Endothelial cell of hepatic sinusoid (primary cell): Measurements from ENCODE around the gene SLC41A1.

Experiments used
- in situ Hi-C: cut with HindIII; loops from 2 replicates; pipeline ENCODE4 v1.10.0; 2017; ENCODE audit warnings: low sequenced_read_pairs

SLC41A1 gene

GRCh38 chr1:205791568-205792180, 21.3 kb downstream of the SLC41A1 start:
- in situ Hi-C loops = no loop called here

DNA sequence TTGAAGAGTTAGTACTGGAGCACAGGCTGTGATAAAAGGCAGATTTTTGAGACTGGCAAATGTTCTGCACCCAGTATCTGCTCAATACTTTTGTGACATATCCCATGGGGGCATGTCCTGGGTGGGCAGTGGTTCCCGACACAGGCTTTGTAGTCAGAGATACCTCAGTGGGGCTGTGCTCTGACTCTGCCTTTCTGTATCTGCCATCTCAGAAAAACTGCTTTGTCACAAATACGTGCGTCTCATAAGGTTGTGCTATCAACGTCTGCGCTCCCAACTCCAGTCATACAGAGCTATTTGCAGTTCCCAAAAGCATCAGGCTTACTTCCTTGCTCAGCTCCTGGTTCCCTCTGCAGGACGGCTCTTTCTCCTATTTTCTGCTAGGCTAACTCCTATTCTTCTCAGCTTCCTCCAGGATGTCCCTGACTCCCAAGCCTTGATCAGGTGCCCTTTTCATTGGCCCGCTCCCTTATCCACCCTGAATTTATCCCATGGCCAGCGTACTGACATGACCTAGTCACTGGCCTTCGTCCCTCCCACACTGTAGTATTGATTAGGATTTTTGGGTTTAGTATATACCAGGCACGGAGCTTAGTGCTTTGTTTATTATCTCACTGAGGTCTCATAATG, 25.6 kb downstream of the SLC41A1 start:
- in situ Hi-C loops = loop anchor here (5.0 kb wide), 1 partner anchor 190 kb away; no protein-coding TSS in a partner anchor

- in situ Hi-C loops = loop anchor here (5.0 kb wide), 1 partner anchor 191 kb away; no protein-coding TSS in a partner anchor
These were observed 26.4 kb downstream of the SLC41A1 start for GRCh38 chr1:205786601-205787000.

DNA sequence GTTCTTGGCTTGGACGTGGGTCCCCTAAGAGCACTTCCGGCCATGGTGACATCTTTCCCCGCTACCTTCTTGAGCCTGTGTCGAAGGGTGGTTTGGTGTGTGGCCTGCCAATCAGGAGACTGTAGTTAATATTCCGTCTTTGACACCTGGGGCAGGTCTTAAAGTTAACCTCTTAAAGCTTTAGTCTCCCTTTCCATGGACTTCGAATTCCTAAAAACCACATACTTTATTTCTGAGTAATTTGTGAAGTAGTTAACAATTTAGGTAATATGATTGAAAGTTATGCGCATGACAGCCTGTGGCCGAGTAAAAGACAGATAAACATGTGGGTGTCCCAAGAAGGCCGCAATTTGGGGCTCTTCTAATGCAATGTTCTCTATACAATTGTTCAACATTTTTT, 27.6 kb downstream of the SLC41A1 start:
- in situ Hi-C loops = loop anchor here (5.0 kb wide), 1 partner anchor 192 kb away; no protein-coding TSS in a partner anchor

GRCh38 chr1:205783904-205784303, 29.1 kb downstream of the SLC41A1 start:
- in situ Hi-C loops = no loop called here

DNA sequence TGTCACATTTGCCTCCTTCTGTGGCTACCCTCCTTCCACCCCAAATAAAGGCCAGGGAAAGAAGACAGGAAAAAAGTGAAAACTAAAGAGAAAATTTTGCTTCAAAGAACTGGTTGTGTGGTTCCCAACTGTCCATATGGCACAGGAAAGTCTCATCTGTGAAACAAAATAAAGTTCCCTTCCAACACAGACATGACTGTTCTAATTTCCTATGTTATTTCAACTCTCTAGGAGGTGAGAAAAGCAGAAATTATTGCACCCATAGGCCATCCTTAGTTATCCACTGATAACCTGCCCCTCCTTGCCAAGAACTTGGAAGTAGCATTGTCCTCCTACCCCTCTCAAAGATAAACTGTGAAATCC, 29.6 kb downstream of the SLC41A1 start:
- in situ Hi-C loops = no loop called here

GRCh38 chr1:205782627-205783432, 30.2 kb downstream of the SLC41A1 start:
- in situ Hi-C loops = no loop called here

DNA sequence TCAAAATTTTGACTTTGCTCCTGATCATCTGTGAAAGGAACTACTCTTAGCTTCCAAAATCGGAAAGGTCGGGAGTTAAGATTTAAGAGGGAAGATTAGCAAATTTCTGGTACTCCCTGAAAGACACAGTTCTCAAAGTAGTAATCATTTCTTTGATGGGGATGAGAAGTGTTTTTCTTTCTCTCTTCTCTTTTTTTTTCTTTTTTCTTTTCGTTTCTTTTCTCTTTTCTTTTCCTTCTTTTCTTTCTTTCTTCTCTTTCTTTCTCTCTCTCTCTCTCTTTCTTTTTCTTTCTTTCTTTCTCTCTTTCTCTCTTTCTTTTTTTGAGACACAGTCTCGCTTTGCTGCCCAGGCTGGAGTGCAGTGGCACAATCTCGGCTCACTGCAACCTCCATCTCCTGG, 32.7 kb downstream of the SLC41A1 start:
- in situ Hi-C loops = no loop called here

- in situ Hi-C loops = no loop called here
These were observed 35.0 kb downstream of the SLC41A1 start for GRCh38 chr1:205777994-205778393.

DNA sequence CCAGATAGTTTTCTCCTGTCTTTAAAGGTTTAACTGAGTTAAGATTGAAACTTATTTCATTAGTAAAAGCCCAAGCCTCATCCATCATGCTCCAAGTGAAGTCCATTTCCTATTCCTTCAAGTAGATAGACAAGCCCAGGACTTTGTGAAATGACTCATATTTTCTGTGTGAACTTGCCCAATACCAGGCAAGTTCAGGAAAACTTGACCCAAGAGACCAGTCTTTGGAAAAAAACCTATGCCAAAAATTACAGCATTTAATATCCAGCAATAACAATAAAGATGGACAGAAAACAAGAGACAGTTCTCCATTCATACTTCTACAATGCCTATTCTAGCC, 37.3 kb downstream of the SLC41A1 start:
- in situ Hi-C loops = no loop called here

GRCh38 chr1:205775015-205775716, 37.8 kb downstream of the SLC41A1 start, which contains the start of gene RAB29:
TSS of gene RAB29 (minus strand) at chr1:205775482. CDS start at chr1:205774956, 526 bp downstream.
- in situ Hi-C loops = no loop called here

DNA sequence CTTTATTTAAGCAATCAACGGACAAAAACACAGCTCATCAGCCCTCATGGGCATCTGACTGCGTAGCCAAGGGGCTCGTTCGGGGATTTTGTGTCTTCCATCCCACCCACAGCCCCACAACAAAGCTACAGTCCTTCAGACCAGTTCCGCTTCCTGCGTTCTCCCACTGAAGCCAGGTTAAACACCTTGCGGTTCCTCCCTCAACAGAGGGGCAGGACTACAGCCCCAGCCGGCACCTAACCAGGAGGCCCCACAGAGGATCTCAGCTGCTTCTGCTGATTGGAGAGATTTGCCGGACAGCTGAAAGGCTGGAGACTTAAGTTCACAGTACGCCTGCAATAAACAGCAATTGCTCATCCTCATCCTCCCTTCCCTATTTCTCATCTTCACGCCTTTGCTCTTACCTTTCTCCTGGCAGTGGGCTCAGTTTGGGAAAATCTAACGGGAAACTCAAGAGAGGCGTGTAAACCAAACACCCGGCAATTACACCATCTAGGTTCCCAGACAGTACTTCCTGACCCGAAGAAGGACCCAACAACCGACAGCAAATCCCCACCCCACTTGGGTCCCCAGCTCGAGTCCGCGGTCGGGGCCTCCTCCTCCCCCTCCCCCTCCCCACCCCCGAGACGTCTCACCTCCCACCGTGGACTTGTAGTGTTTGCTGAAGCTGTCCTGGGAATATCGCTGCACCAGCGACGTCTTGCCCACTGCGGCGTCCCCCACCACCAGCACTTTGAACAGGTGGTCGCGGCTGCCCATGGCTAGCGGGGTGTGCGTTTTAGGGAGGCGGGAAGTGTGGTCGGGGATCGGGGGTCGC, 38.6 kb downstream of the SLC41A1 start:
- in situ Hi-C loops = no loop called here

DNA sequence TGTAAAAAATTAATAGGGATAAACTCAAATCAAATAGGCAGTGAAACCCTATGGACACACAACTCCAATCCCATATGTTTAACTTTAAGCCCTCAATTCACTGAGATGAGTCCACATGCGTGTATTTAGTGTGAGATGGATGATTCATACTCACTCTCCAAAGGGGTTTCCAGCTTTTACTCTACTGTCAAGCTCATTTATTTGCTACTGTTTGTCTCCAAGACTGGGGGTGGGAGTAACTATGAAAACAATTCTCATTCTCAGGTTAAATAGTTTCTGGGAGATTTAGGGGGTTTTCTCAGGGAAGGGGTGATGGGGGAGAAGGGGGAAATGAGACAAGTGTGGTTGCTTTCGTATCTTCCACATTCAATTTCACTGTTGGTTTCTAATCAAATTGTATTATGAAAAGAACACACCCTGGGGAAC, 40.4 kb downstream of the SLC41A1 start:
- in situ Hi-C loops = no loop called here

GRCh38 chr1:205770618-205771017, 42.4 kb downstream of the SLC41A1 start:
- in situ Hi-C loops = no loop called here

GRCh38 chr1:205769641-205770365, 43.2 kb downstream of the SLC41A1 start:
- in situ Hi-C loops = loop anchor here (5.0 kb wide), 1 partner anchor 103 kb away; no protein-coding TSS in a partner anchor

DNA sequence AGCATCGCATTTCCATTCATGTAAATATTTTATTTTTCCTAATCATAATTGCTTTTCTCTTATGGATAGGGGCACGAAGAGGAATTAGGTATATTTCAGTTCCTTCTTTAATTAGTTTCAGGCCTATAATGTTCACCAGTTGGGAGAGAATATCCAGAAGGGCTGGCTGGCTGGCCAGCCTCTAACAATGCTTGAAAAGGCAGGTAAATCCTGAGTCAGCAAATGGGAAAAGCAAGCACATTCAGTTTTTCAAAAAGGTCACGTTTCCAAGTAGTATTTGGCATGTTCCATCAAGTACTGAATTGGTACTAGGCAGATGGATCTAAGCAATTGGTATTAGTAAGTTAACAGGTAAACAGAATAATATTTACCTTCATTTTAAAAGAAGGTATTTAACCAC, 45.8 kb downstream of the SLC41A1 start:
- in situ Hi-C loops = loop anchor here (5.0 kb wide), 1 partner anchor 100 kb away; no protein-coding TSS in a partner anchor

DNA sequence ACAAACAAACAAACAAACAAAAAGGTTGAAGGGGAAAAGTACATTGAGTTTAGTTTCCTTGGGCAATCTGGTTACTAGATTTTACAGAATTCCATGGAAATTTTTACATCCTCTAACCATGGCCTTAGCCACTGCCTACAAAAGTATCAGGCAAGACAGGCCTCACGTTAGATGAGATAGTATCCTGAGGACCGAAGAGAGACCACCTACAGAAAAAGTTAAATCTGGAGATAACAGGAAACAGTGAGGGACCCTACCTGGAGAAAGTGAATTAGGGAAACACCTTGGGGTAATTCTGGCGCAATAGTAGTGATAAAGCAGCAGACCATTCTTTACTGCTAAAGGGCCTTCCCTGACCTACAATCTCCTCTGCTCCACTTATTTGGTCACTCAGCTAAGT, 46.4 kb downstream of the SLC41A1 start:
- in situ Hi-C loops = loop anchor here (5.0 kb wide), 1 partner anchor 99 kb away; no protein-coding TSS in a partner anchor

GRCh38 chr1:205766038-205766437, 47.0 kb downstream of the SLC41A1 start:
- in situ Hi-C loops = loop anchor here (5.0 kb wide), 1 partner anchor 99 kb away; no protein-coding TSS in a partner anchor

DNA sequence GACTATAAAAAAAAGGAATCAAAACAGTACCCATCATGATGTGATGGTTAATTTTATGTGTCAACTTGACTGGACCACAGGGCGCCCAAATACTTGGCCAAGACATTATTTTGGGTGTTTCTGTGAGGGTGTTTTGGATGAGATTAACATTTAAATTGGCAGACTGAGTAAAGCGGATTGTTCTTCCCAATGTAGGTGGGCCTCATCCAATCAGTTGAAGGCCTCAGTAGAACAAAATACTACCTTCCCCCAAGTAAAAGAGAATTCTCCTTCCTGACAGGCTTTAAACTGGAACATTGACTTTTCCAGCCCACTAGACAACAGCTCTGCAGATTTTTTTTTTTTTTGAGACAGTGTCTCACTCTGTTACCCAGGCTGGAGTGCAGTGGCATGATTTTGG, 48.4 kb downstream of the SLC41A1 start:
- in situ Hi-C loops = no loop called here
